GM12878 (cell line): ENCODE results near the gene TSSC4. TPM values are rescaled to one million over a fixed set of nuclear protein-coding genes. Genes with fewer than 3 reads are reported as not detected.

Source experiments
- ATAC-seq: fragments of 200-7000 bp; cut with Tn5 transposase; 3 replicates; pipeline ENCODE4 v1.9.1; 2020; ENCODE audit warnings: mild to moderate bottlenecking, moderate library complexity
- BruUV-seq: library from RNA; stranded (reverse); fragments of 400-500 nt; replicated peaks from 2 replicates; lab custom pipeline; 2021; lab: Mats Ljungman, UMichigan
- CTCF ChIA-PET: fragments of 300-600 bp; sonication (Branson Sonifier 250); formaldehyde crosslinking; extraction: SDS; loops from one replicate; lab custom pipeline; 2021; ENCODE audit warnings: inconsistent platforms; lab: Yijun Ruan, JAX
- POLR2A ChIA-PET: fragments of 350-600 bp; formaldehyde crosslinking; extraction: SDS; loops from one replicate; lab custom pipeline; 2021; ENCODE audit warnings: inconsistent platforms; lab: Charles Lee
- RAD21 ChIA-PET: fragments of 300-600 bp; sonication (Branson Sonifier 250); formaldehyde crosslinking; loops from one replicate; lab custom pipeline; 2023; ENCODE audit warnings: antibody characterized with exemption; ENCODE audit not compliant: unreplicated experiment; lab: Charles Lee
- SMC1A ChIA-PET: fragments of 300-600 bp; sonication (Branson Sonifier 250); formaldehyde crosslinking; loops from one replicate; lab custom pipeline; 2023; ENCODE audit not compliant: unreplicated experiment, uncharacterized antibody; lab: Charles Lee
- DNase-seq: peaks from one replicate; pipeline ENCODE4 v3.0.0-alpha.2; 2011; ENCODE audit warnings: low read depth, low spot score
- FAIRE-seq: peaks from 3 replicates; lab custom pipeline; 2011; peaks lifted over from hg19 to GRCh38; lab: Jason Lieb, UNC
- H2AFZ ChIP-seq: 2 replicates; pipeline ENCODE4 v1.6.0; 2011; ENCODE audit warnings: low read depth, low read length, control low read depth; ENCODE audit not compliant: control insufficient read depth
- H3K27ac ChIP-seq: 2 replicates; pipeline ENCODE4 v1.5.1; 2011; ENCODE audit warnings: control low read depth; ENCODE audit not compliant: control insufficient read depth, insufficient read depth
- H3K27me3 ChIP-seq, 2 experiments: replicated peaks in 1 of 2; 2 replicates each; pipeline versions ENCODE4 v1.6.0 to v1.6.1; 2011; ENCODE audit warnings: low read length in 1 of 2; ENCODE audit not compliant: control insufficient read depth in 2 of 2, insufficient read depth in 2 of 2
- H3K36me3 ChIP-seq, 2 experiments: 2 replicates each; pipeline ENCODE4 v1.5.1; 2011; ENCODE audit warnings: low read length in 1 of 2; ENCODE audit not compliant: control insufficient read depth in 2 of 2, insufficient read depth in 2 of 2
- H3K4me1 ChIP-seq: 2 replicates; pipeline ENCODE4 v1.6.1; 2011; ENCODE audit warnings: mild to moderate bottlenecking, low read length, moderate library complexity, mixed read lengths; ENCODE audit not compliant: control insufficient read depth, insufficient read depth
- H3K4me2 ChIP-seq: 2 replicates; pipeline ENCODE4 v1.6.0; 2011; ENCODE audit warnings: control low read depth; ENCODE audit not compliant: control insufficient read depth, insufficient read depth
- H3K4me3 ChIP-seq: fragments of 200-600 bp; sonication (generic); 2 replicates; pipeline ENCODE4 v1.5.1; 2016
- H3K79me2 ChIP-seq: 2 replicates; pipeline ENCODE4 v1.6.0; 2011; ENCODE audit warnings: low read length; ENCODE audit not compliant: control insufficient read depth, insufficient read depth
- H3K9ac ChIP-seq: 2 replicates; pipeline ENCODE4 v1.8.0; 2011; ENCODE audit warnings: low read length, control low read depth, mixed read lengths; ENCODE audit not compliant: control insufficient read depth, insufficient read depth
- H3K9me3 ChIP-seq: replicated peaks from 3 replicates; pipeline ENCODE4 v1.5.1; 2011; ENCODE audit warnings: mild to moderate bottlenecking, low read length; ENCODE audit not compliant: control insufficient read depth, insufficient read depth
- H4K20me1 ChIP-seq: 2 replicates; pipeline ENCODE4 v1.6.0; 2011; ENCODE audit not compliant: control insufficient read depth, insufficient read depth
- BACH1 ChIP-seq: fragments of 450-650 bp; IDR thresholded peaks from 2 replicates; pipeline ENCODE4 v1.6.1; 2017; ENCODE audit warnings: mild to moderate bottlenecking, borderline replicate concordance
- EED ChIP-seq: sonication (generic); IDR thresholded peaks from 2 replicates; pipeline ENCODE4 v1.6.1; 2016; ENCODE audit warnings: antibody characterized with exemption, low read depth
- HDAC6 ChIP-seq: fragments of 200-600 bp; sonication (generic); IDR thresholded peaks from one replicate; pipeline ENCODE4 v1.8.0; 2017; ENCODE audit warnings: antibody characterized with exemption; ENCODE audit not compliant: unreplicated experiment
- JUND ChIP-seq: IDR thresholded peaks from 2 replicates; pipeline ENCODE4 v1.6.1; 2012; ENCODE audit warnings: low read depth, mild to moderate bottlenecking, low read length, improper control_type of control experiment, moderate library complexity
- POLR2A ChIP-seq: IDR thresholded peaks from 2 replicates; pipeline ENCODE4 v1.6.1; 2011; ENCODE audit warnings: low read depth, mild to moderate bottlenecking, low read length
- WGBS: methylation state at CpG from one replicate; pipeline ENCODE4 v1.1.6; 2016; ENCODE audit warnings: low lambda C conversion rate; ENCODE audit not compliant: insufficient replicate concordance, insufficient coverage; ENCODE audit errors: missing lambda C conversion rate; 5-methylcytosine and 5-hydroxymethylcytosine counted together
- in situ Hi-C: fragments of 300-500 bp; cut with MboI; formaldehyde crosslinking; loops from 9 replicates; pipeline ENCODE4 v1.14.3; 2018; ENCODE audit warnings: mixed read lengths
- intact Hi-C: fragments of 100-400 bp; cut with micrococcal nuclease; formaldehyde crosslinking; loops from one replicate; pipeline ENCODE4 v1.14.2; 2022; ENCODE audit not compliant: unreplicated experiment
- polyA plus RNA-seq, 11 experiments: library from polyadenylated mRNA; depleted of rRNA in 4 of 11; unstranded in 6 of 11; stranded (reverse) in 5 of 11; fragments of >200 nt; fragmentation: Nextera tagmentation in 4 of 11; fragmentation: Illumina TruSeq in 1 of 11; extraction: Ambion mirVana in 4 of 11; extraction: Trizol in 1 of 11; gene quantifications; 1 replicate in 1 of 11; 2 replicates in 10 of 11; pipeline versions ENCODE4 v1.2.1 to v1.2.3, GENCODE V29; 2011 to 2016; ENCODE audit warnings: inconsistent platforms in 2 of 11, missing spikeins in 2 of 11, low read depth in 1 of 11
- total RNA-seq, 4 experiments: library from RNA; depleted of rRNA in 3 of 4; stranded (reverse); fragments of >200 nt in 3 of 4; fragmentation: Illumina TruSeq in 1 of 4; extraction: Trizol in 1 of 4; gene quantifications; 2 replicates each; pipeline versions ENCODE4 v1.2.1 to v1.2.3, GENCODE V29; 2013 to 2021
- TF ChIP-seq, protein P1 (sequence below): fragments of 150-350 bp; IDR thresholded peaks from 2 replicates; pipeline ENCODE4 v1.6.1; 2014; ENCODE audit warnings: mild to moderate bottlenecking, low read depth, low read length
- TF ChIP-seq, protein P2 (sequence below): IDR thresholded peaks from 2 replicates; pipeline ENCODE4 v1.6.1; 2012; ENCODE audit warnings: improper control_type of control experiment, low read depth, low read length; ENCODE audit not compliant: insufficient replicate concordance

TSSC4 gene
- total and polyA plus RNA-seq, 10 of the 15 experiments (the other 5 are each of a cell fraction or from before 2014, with no cell fraction given): 0.69 to 70.1 (median 25.7) TPM

DNA sequence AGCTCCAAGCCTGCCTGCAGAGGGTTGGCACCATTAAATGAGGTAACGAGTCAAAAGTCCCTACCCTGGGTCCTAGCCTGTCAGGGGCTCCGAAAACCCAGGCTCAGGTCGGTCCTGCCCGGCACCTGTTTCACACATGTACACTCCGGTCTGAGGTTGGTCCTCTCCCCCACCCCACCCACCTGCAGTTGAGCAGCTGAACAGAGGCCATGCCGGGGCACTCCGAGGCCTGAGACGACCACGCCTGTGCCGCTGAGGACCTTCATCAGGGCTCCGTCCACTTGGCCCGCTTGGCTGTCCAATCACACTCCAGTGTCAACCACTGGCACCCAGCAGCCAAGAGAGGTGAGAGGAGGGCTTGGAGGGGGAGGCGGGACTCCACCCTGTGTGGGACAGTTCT is 1.6 kb downstream of the TSSC4 start:
- H3K9me3 ChIP-seq: no peaks in the 10 kb centered on the region
- SMC1A ChIA-PET: no interaction called here
- in situ Hi-C loops: no loop called here
- POLR2A ChIA-PET: no interaction called here
- peak overlapping the region; percentile 92; the same call in 1 of the 2 replicates for H3K4me3 ChIP-seq
- no peak overlapping the region for H3K27ac ChIP-seq
- no TSS peak for BruUV-seq
- peaks cover 4 to 5% of the 10 kb centered on the region in 2 experiments; a peak in 3 of 4 replicates for H3K36me3 ChIP-seq
- FAIRE-seq: no peak
- peak overlapping the region; percentile 93 for H3K4me2 ChIP-seq
- no peaks in the 10 kb centered on the region for H4K20me1 ChIP-seq
- CTCF ChIA-PET: interaction anchor here (5.1 kb wide), 1 partner anchor 97 kb away, joined by 37 read pairs; no protein-coding TSS in a partner anchor
- WGBS: 93% methylated on average over 12 of the region's 13 CpGs
- no peak overlapping the region for H2AFZ ChIP-seq
- TF ChIP-seq HDAC6 (no peak), POLR2A (0 out of 2 replicates have a peak, but pooled peaks have one; percentile 24)
- no peak for ATAC-seq
- peaks cover 10% of the 10 kb centered on the region for H3K4me1 ChIP-seq
- H3K27me3 ChIP-seq: no peaks in the 10 kb centered on the region
- peaks cover 24% of the 10 kb centered on the region for H3K79me2 ChIP-seq
- intact Hi-C loops: loop anchor here (5.0 kb wide), 1 partner anchor 550 kb away; the partner anchor contains the start of gene LSP1
- 0 out of 2 replicates have a peak overlapping the region, but pooled peaks have one; percentile 81 for H3K9ac ChIP-seq
- RAD21 ChIA-PET: interaction anchor here (0.6 kb wide), 1 partner anchor 620 kb away, joined by 3 read pairs; no protein-coding TSS in a partner anchor
- no peak for DNase-seq

DNA sequence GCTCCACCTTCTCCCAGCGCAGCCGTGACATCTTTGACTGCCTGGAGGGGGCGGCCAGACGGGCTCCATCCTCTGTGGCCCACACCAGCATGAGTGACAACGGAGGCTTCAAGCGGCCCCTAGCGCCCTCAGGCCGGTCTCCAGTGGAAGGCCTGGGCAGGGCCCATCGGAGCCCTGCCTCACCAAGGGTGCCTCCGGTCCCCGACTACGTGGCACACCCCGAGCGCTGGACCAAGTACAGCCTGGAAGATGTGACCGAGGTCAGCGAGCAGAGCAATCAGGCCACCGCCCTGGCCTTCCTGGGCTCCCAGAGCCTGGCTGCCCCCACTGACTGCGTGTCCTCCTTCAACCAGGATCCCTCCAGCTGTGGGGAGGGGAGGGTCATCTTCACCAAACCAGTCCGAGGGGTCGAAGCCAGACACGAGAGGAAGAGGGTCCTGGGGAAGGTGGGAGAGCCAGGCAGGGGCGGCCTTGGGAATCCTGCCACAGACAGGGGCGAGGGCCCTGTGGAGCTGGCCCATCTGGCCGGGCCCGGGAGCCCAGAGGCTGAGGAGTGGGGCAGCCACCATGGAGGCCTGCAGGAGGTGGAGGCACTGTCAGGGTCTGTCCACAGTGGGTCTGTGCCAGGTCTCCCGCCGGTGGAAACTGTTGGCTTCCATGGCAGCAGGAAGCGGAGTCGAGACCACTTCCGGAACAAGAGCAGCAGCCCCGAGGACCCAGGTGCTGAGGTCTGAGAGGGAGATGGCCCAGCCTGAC is 2.5 kb downstream of the TSSC4 start:
- Histone ChIP-seq H3K27me3 (no peaks in the 10 kb centered on the region), H3K4me1 (peaks cover 10% of the 10 kb centered on the region), H3K79me2 (peaks cover 24% of the 10 kb centered on the region), H3K4me3 (no peak overlapping the region), H3K36me3 (peaks cover 2 to 5% of the 10 kb centered on the region in 2 experiments; a peak in 3 of 4 replicates), H4K20me1 (no peaks in the 10 kb centered on the region), H3K4me2 (no peak overlapping the region), H3K9ac (no peak overlapping the region), H3K9me3 (no peaks in the 10 kb centered on the region), H3K27ac (no peak overlapping the region), H2AFZ (no peak overlapping the region)
- WGBS: 96% methylated on average over 31 of the region's 31 CpGs
- POLR2A ChIA-PET: no interaction called here
- DNase-seq (no peak), FAIRE-seq (no peak), ATAC-seq (no peak)
- in situ Hi-C loops: no loop called here
- SMC1A ChIA-PET: no interaction called here
- RAD21 ChIA-PET: no interaction called here
- CTCF ChIA-PET: interaction anchor here (1.1 kb wide), 1 partner anchor 16 kb away, joined by 3 read pairs; no protein-coding TSS in a partner anchor
- intact Hi-C loops: loop anchor here (5.0 kb wide), 1 partner anchor 551 kb away; the partner anchor contains the start of gene LSP1
- TF ChIP-seq POLR2A (peak; percentile 40), BACH1 (no peak), EED (no peak), JUND (no peak)
- TF ChIP-seq, protein P1, sequence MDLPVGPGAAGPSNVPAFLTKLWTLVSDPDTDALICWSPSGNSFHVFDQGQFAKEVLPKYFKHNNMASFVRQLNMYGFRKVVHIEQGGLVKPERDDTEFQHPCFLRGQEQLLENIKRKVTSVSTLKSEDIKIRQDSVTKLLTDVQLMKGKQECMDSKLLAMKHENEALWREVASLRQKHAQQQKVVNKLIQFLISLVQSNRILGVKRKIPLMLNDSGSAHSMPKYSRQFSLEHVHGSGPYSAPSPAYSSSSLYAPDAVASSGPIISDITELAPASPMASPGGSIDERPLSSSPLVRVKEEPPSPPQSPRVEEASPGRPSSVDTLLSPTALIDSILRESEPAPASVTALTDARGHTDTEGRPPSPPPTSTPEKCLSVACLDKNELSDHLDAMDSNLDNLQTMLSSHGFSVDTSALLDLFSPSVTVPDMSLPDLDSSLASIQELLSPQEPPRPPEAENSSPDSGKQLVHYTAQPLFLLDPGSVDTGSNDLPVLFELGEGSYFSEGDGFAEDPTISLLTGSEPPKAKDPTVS: no peak
- TF ChIP-seq, protein P2, sequence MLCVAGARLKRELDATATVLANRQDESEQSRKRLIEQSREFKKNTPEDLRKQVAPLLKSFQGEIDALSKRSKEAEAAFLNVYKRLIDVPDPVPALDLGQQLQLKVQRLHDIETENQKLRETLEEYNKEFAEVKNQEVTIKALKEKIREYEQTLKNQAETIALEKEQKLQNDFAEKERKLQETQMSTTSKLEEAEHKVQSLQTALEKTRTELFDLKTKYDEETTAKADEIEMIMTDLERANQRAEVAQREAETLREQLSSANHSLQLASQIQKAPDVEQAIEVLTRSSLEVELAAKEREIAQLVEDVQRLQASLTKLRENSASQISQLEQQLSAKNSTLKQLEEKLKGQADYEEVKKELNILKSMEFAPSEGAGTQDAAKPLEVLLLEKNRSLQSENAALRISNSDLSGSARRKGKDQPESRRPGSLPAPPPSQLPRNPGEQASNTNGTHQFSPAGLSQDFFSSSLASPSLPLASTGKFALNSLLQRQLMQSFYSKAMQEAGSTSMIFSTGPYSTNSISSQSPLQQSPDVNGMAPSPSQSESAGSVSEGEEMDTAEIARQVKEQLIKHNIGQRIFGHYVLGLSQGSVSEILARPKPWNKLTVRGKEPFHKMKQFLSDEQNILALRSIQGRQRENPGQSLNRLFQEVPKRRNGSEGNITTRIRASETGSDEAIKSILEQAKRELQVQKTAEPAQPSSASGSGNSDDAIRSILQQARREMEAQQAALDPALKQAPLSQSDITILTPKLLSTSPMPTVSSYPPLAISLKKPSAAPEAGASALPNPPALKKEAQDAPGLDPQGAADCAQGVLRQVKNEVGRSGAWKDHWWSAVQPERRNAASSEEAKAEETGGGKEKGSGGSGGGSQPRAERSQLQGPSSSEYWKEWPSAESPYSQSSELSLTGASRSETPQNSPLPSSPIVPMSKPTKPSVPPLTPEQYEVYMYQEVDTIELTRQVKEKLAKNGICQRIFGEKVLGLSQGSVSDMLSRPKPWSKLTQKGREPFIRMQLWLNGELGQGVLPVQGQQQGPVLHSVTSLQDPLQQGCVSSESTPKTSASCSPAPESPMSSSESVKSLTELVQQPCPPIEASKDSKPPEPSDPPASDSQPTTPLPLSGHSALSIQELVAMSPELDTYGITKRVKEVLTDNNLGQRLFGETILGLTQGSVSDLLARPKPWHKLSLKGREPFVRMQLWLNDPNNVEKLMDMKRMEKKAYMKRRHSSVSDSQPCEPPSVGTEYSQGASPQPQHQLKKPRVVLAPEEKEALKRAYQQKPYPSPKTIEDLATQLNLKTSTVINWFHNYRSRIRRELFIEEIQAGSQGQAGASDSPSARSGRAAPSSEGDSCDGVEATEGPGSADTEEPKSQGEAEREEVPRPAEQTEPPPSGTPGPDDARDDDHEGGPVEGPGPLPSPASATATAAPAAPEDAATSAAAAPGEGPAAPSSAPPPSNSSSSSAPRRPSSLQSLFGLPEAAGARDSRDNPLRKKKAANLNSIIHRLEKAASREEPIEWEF: no peak
- BruUV-seq: no TSS peak
